HG03460 (cell line): ENCODE results near the gene INPP5E.

Source experiments
- ATAC-seq: cut with Tn5 transposase; IDR thresholded peaks from one replicate; pipeline ENCODE4 v1.9.1; 2021; ENCODE audit not compliant: unreplicated experiment

INPP5E gene

DNA sequence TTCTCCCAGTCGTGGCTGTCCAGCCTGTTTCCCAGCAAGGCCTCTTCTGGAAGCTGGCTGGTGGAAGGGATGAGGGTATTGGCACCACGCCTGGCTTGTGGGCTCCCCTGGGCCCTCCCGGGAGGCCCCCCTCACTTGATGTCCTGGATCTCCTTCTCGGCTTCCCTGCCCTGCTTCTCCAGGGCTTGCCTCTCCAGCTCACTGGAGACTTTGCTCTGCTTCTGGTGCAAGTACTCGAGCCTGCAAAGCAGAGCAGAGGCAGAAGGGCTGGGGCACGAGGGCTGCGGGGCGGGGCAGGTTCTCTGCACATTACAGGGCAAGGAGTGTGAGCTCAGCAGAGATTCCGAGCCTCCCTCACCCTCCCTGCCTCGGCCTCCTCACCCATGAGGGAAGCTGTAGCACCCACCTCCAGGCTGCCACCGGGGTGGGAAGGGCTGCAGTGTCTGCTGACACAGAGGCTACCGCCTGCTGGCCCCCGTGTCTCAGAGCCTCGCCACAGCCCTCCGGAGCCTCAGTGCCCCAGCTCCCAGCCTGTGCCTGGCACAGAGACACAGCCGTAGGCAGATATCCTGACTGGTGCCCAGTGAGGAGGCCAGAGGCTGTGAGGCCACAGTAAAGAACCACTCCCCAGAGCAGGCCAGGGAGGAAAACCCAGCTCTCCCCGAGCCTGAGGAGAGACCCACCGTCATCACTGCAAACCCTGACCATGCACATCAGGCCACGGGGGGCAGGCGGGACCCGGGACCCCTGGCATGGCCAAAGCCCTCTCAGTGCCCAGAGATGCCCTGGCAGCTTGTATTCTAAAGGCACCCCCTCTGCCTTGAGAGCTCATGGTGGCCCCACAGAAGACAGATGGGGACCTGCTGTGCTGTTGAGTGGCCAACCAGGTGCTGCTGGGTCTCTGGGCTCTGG is 46.9 kb downstream of the INPP5E start:
- ATAC-seq = no peak

DNA sequence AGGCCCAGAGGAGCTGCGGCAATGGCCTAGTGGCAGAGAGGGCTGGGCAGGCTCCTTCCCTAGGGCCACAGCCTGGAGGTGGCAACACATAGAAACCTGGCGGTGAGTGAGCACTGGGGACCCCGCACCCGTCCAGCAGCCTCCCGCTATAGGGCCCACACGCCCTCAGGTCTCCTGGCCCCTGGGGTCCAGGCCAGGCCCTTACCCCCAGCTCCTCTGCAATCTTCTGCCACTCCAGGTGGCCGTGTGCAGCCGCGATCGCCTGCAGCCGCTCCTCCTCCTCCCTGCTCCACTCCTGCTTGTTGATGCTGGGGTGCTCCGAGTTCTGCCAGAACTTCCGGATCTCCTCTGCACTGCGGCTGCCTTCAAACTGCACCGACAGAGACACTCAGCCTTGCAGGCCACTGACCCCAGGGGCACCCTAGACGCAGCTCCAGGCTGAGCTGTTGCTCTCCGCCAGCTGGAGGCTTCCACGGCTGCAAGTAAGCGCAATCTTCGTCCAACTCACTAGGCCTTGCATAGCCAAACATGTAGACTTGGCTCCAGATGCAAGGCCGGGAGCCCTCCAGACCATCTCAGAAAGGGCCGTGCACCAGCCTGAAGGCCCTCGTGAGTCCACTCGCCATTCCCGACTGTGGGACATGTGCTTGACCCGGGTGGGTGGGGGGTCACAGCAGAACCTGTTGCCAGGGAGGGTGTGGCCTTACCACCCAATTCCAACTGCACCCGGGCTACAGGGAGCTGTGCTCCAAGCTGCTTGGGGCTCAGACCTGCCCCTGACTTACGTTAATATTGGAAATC is 47.7 kb downstream of the INPP5E start:
- no peak for ATAC-seq

GRCh38 chr9:136389396-136389795 is 50.2 kb downstream of the INPP5E start:
- ATAC-seq = no peak

DNA sequence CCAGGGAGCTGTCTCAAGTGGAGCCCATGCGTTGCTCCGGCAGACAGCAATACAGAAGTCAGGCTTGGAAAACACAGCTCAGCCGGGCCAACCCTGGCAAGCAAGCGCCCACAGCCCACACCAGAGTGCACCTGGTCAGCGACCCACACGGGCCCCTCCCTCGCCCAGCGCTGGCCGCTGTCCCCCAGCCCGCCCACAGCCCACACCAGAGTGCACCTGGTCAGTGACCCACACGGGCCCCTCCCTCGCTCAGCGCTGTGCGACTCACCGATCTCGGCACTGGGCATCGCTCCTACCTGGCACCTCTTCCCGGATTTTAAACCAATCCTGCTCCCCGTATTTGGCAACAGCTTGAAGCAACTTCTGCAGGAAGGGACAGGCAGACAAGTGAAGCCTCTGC is 52.4 kb downstream of the INPP5E start:
- no peak for ATAC-seq

GRCh38 chr9:136386018-136386417 is 53.6 kb downstream of the INPP5E start:
- ATAC-seq = no peak

DNA sequence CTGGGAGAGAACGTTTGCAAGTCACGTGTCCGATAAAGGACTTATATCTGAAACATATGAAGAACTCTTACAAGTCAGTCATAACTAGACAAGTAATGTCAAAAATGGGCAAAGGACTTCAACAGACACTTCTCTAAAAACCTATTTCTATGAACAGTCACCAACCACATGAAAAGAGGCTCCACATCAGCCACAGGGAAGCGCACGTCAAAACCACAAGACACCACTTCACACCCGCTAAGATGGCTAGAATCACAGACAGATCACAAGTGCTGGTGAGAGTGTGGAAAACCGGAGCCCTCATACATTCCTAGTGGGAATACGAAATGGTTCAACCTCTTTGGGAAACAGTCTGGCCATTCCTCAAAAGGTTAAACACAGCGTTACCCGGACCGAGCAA is 54.6 kb downstream of the INPP5E start:
- ATAC-seq = no peak

GRCh38 chr9:136383436-136383835 is 56.2 kb downstream of the INPP5E start:
- ATAC-seq = no peak

- no peak for ATAC-seq
Observed at GRCh38 chr9:136381966-136382513, 57.6 kb downstream of the INPP5E start.

DNA sequence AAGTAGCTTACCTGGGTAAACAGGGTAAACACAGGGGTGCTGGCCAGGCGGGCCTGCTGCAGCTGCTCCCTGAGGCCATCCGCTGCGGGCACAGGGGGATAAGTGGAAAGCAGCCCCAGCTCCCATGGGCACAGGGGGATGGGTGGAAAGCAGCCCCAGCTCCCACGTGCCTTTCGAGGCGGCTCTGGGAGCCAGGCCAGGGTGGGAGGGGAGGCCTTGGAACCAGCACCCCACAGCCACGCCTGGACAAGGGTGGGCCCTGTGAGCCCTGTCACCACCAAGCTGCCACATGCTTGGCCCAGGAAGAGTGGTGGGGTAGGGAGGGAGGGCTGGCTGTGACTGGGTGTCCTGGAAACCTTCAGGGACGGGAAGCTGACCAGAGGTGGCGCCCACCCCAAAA is 58.3 kb downstream of the INPP5E start:
- ATAC-seq = no peak

GRCh38 chr9:136380381-136380780 is 59.3 kb downstream of the INPP5E start:
- ATAC-seq = no peak

DNA sequence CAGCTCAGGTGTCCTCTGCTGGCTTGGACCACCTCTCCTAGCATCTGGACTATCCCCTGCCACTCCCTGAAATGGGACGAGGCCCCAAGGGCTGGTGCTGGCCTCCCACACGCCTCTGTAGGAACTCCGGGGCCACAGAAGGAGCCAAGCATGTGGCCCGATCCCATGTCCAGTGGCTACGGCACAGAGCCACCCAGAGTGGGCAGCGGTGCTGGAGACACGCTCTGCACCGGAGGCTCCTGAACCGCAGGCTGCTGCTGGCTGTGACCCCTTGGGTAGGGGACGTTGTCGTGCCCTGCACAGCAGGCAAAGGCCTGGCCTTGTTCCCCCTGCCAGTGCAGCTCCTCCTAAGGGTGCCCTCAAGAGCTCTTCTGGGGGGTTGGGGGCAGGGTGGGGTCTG is 59.8 kb downstream of the INPP5E start:
- no peak for ATAC-seq

- no peak for ATAC-seq
Observed at GRCh38 chr9:136379401-136379800, 60.2 kb downstream of the INPP5E start.

DNA sequence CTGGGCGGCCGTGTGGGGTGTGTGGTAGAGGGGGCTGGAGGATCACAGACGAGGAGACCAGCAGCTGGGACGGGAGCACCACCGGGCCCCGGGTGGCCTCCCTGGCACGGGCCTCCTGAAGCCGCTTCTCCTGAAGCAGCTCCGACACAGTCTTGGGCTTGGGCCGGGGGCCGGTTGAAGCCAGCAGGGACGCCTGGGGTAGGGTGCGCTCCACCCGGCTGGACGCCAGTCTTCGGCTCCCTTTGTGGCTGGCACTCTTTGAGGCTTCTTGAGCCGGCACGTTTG is 60.7 kb downstream of the INPP5E start:
- no peak for ATAC-seq
